Myocyte (in vitro differentiated cells): ENCODE measurements around the gene UMODL1. TPM values are rescaled to one million over a fixed set of nuclear protein-coding genes. Genes with fewer than 3 reads are reported as not detected.

Experiments
- DNase-seq: peaks from one replicate; pipeline ENCODE4 v3.0.0-alpha.2; 2012; ENCODE audit warnings: low read depth
- total RNA-seq: library from RNA; depleted of rRNA; stranded (reverse); fragments of >200 nt; gene quantifications from 2 replicates; pipeline ENCODE4 v1.2.3, GENCODE V29; 2014

The UMODL1 gene
- total RNA-seq, 1 donor from 2014 or later, result not detected

GRCh38 chr21:42038826-42039425 is 32.2 kb upstream of the UMODL1 start:
- peak; percentile 29 for DNase-seq

GRCh38 chr21:42039470-42039901 is 31.6 kb upstream of the UMODL1 start:
- no peak for DNase-seq

DNA sequence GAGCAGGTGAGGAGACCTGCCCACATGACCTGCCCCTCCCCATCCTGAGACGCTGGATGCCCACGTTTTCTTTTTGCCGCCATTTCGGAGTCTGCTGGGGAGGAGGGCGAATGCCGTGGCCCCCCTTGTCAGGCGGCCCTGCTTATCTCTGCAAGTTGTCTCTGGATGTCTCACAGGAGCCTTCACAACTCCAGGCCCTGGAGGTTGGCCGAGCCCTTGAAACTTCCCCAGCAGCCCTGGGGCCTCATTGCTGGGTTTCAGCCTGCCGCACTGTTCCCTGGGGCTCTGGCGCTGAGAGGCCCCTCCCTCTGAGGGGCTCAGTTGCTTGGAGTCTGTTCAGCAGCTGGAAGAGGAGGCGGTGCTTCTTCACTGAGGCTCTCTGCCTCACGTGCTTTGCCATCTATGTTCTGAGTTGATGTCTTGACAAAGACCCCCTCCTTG is 31.2 kb upstream of the UMODL1 start:
- DNase-seq, result peak; percentile 28

DNA sequence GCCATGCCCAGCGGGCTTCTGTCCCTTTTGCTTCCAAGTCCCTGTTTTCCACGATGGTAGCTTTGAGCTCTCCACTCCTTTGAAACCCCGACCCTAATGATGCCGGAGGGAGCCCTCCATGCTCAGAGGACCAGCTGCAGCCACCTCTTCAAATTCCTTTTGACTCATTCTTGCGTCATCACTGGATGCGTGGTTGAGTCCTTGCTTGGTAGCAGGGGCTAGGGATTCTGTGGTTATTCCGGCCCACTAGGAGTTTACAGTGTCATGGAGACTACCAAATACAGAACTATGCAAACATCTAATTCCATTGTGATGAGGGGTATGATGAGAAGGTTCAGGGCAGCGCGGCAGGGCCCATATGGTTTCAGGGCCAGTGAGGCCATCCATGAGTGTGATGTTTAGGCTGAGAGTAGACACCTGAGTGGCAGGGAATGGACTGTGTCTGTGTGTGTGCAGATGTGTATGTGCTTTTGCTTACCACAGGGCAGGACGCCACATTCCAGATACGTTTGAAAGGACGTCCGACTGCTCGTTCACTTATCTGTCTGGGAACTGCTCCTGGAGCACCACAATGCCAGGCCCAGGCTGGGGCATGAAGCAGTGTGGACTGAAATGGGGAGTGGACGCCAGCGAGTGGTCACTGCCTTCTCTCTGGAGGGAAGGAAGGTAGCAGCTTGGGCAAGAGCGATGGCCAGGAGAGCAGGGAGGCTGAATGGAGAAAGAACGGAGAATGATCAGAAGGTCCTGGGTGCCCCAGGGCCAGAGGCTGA is 30.5 kb upstream of the UMODL1 start:
- DNase-seq, result peak; percentile 92

DNA sequence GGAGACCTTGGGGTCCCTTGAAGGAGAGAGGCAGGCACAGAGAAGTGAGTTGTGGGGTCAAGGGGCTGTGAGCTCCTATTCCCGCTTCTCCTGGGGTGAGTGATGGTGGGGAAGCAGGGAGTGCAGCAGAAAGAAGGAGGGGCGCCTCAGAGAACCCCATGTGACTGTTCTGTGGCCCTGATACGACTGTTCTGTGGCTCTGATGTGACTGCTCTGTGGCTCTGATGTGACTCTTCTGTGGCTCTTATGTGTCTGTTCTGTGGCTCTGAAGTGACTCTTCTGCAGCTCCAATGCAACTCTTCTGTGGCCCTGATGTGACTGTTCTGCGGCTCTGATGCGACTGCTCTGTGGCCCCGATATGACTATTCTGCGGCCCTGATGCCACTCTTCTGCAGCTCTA is 29.9 kb upstream of the UMODL1 start:
- no peak for DNase-seq

- no peak for DNase-seq
Measured at GRCh38 chr21:42041711-42042110, 29.4 kb upstream of the UMODL1 start.

GRCh38 chr21:42042651-42043050 is 28.5 kb upstream of the UMODL1 start:
- DNase-seq, result no peak

DNA sequence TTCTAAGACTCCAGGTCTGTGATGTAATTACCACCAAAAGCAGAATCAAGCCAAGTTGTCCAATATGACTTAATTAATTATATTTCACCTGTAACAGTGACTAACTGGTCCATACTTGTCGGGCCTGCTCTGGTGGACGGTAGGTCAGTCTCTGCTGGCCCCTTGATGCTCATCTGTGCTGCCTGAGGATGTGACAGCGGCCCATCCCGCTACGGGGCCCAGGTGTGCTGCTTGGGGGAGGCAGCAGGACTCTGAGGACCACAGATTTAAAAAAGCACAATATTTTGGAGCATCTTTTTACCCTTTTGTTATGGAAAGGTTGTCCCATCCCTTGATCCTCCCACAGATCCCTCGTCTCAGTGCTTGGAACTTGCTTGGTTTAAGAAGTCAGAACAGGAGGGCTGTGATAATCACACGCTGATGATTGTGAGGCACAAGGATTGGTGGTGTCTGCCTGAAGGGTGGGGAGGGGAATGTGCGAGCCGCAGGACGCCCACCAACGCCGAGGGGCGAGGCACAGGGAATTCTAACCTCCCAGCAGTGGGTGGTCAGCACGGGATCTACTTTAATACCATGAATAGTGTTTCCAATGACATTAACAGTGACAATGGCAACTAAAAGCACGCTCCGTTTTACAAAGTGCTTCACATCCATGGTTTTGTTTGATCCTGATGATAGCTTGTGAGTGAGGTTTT is 27.8 kb upstream of the UMODL1 start:
- no peak for DNase-seq

DNA sequence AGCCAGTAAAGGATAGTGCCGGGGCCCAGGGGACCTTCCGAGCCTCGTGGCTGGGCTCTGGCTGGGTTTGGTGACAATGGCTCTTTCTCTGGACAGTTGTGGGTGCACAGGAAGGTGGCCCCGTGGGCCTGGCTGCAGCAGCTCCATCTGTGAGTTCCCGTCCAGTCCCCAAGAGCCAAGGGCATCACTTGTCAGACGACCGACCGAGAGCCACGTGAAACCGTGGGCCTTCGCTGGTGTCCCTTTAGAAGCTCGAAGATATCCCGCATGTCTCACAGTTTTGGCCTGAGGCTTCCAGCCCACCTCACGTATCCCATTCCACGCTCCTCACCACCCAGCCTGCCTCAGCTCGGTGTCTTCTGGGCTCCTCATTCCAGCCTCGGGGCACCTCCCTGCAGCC is 27.2 kb upstream of the UMODL1 start:
- DNase-seq, result no peak

GRCh38 chr21:42044871-42045495 is 26.1 kb upstream of the UMODL1 start:
- DNase-seq, result no peak

DNA sequence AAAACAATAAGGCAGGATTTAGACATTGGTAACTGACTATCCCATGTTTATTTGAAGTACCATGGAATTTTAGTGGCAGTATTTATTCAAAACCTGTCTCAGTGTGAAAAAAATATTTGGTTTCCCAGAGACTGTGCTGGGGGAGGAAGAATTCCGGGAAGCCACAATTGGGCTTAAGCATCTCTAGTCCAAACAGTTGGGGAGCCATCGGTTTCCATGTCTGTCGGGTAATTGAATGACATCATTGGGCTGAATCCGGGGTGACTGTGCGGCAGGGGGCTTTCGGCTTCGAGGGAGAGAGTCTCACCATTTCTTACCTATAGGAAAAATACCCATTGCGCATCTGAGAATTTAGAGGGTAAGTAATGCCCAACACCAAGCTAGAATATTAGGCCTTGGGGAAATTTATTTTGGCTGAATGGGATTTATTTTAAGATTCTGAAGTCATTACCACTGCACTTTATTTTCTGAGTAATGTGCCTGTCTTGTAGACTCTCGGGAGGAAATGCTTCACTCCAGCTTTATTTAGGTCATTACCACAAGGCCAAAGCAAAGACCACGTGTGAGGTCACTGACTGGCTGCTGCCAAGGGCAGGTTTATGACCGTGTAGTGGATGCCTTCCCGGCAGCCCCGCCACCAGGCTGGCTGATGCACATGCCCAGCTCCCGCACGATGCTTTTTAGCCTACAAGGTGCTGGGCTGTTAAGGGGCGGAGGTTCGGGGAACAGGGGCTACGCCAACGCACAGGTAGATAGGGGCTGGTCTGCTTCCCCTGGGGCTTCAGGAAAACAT is 23.1 kb upstream of the UMODL1 start:
- peak; percentile 94 for DNase-seq

DNA sequence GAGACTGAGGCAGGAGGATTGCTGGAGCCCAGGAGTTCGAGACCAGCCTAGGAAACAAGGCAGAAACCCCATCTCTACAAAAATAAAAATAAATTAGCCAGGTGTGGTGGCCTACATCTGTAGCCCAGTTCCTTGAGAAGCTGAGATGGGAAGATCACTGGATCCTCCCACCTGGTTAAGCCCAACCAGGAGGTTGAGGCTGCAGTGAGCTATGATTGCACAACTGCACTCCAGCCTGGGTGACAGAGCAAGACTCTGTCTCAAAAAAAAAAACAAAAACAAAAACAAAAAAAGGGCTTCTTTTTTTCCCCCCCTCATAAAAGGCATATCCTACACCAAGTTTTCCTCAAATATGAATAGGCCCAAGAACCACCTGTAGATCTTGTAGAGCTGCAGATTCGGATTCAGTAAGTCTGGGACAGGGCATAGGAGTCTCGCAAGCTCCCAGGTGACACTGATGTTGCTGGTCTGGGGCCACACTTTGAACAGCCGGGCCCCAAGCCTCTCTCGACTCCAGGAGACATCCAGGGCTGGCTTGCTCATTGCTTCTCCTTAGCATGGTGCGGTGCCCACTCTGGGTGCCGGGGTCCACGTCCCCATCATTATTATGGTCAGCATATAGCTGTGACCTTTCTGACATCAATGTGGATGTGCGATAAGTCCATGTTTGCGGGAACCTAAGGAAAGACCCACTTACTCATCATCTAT is 22.1 kb upstream of the UMODL1 start:
- DNase-seq, result no peak

DNA sequence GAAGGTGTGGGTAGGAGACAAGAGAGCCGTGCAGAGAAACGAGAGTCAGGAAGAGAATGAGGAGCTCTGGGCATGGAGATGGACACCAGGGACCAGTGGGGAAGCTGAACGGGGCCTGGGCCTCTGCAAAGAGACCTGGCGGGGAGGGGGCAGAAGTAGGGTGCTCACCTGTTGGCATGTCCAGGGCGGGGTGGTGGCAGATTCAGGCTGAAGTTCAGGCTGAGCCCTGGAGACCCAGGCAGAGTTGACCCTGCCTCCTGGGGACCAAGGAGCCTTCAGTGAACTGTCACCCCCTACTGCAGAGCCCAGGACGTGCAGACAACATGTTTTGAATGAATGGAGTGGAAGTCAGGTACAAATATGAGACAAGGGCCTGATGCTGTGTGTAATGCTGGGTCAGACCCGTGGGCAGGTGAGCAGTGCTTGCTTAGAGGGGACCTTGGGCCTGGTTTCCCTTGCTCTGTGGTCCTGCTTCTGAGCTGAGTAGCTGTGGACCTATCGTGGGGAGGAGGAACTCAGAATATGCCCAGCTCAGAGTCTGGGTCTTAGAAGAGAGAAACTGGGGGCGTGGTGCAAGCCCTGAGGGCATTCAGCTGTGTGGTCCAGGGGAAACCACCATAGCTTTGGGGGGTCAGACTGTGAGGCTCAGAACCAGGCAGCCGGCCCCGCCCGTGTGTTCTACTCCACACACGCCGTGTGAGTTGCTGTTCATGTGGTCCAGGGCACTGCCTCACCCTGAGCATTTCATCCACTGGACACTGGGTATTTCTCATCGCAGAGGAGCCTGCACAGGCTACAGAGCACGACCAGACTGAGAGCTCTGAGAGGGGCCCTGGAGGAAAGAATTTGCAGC is 21.3 kb upstream of the UMODL1 start:
- DNase-seq, result no peak

DNA sequence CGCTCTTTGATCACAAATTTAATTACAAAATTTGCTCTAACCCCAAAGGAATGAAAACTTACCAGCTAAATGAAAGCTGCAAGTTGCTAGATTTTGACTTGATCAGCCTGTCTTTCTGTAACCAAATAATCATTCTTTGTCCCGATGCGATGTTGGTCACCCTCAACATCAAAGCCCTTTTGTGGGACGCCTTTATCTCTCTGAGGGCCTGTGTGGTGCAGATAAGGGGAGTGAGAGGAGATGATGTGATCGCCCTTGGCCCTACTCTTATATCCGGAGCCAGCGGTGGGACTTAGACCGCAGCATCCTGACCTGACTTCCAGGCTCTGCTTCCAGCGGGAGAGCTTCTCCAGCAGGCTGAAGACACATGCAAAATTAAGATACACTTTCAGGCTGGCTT is 19.3 kb upstream of the UMODL1 start:
- DNase-seq, result no peak

DNA sequence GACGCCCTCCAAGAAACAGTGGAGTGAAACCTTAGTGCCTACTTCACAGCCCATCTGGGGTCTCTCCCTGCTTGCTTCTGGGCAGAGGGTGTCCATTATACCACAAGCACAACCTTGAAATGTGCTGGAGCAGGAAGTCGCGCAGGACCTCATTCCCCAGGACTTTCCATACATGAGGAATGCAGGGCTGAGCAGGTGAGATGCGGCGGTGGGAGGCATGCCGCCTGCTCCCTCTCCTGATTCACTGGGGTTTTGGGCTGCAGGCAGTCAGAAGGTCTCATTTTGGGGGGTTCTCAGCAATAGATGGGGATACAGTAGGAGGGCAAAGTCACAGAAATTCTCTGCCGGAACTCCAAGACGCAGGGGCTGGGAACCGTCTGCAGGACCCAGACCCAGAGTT is 15.7 kb upstream of the UMODL1 start:
- DNase-seq, result no peak

GRCh38 chr21:42056468-42056867 is 14.6 kb upstream of the UMODL1 start:
- DNase-seq, result no peak

- DNase-seq, result peak; percentile 43
Measured at GRCh38 chr21:42056996-42057689, 14.0 kb upstream of the UMODL1 start.

GRCh38 chr21:42057851-42058437 is 13.2 kb upstream of the UMODL1 start:
- no peak for DNase-seq
